IMR-90 (cell line): ENCODE results near the gene ITSN1.

Source experiments
- CEBPB ChIP-seq: IDR thresholded peaks from 2 replicates; pipeline ENCODE4 v1.6.1; 2012; ENCODE audit warnings: low read depth, low read length, improper control_type of control experiment
- CHD1 ChIP-seq: IDR thresholded peaks from 2 replicates; pipeline ENCODE4 v1.6.1; 2012; ENCODE audit warnings: low read depth, low read length, improper control_type of control experiment
- CTCF ChIP-seq: conservative IDR thresholded peaks from 2 replicates; pipeline ENCODE4 v1.5.1; 2012; ENCODE audit warnings: mild to moderate bottlenecking, low read depth, low read length, improper control_type of control experiment
- FOS ChIP-seq: fragments of 150-350 bp; IDR thresholded peaks from 2 replicates; pipeline ENCODE4 v1.6.1; 2016; ENCODE audit warnings: low read depth, low read length
- MAFK ChIP-seq: IDR thresholded peaks from 2 replicates; pipeline ENCODE4 v1.6.1; 2012; ENCODE audit warnings: low read depth, low read length, improper control_type of control experiment
- MAZ ChIP-seq: IDR thresholded peaks from 2 replicates; pipeline ENCODE4 v1.6.1; 2012; ENCODE audit warnings: low read depth, mild to moderate bottlenecking, low read length, improper control_type of control experiment, moderate library complexity, borderline replicate concordance
- MXI1 ChIP-seq: IDR thresholded peaks from 2 replicates; pipeline ENCODE4 v1.6.1; 2012; ENCODE audit warnings: low read depth, mild to moderate bottlenecking, low read length, moderate library complexity, borderline replicate concordance
- POLR2A ChIP-seq: IDR thresholded peaks from 2 replicates; pipeline ENCODE4 v1.6.1; 2012; ENCODE audit warnings: mild to moderate bottlenecking, low read depth, low read length
- RAD21 ChIP-seq: IDR thresholded peaks from 2 replicates; pipeline ENCODE4 v1.6.1; 2012; ENCODE audit warnings: low read length, improper control_type of control experiment
- USF2 ChIP-seq: fragments of 150-350 bp; IDR thresholded peaks from 2 replicates; pipeline ENCODE4 v1.6.1; 2017; ENCODE audit warnings: mild to moderate bottlenecking, antibody characterized with exemption, low read length, low read depth

- TF ChIP-seq POLR2A, result no peak
- no peak for TF ChIP-seq CTCF
- no peak for TF ChIP-seq CHD1
- no peak for TF ChIP-seq USF2
- no peak for TF ChIP-seq CEBPB
- no peak for TF ChIP-seq MAFK
- no peak for TF ChIP-seq MAZ
- TF ChIP-seq FOS, result no peak
- TF ChIP-seq MXI1, result no peak
- no peak for TF ChIP-seq RAD21
Observed at GRCh38 chr21:33775100-33775828, 133.0 kb downstream of the ITSN1 start.
